Activated B cell treated with CpG ODN at 0.5 μM for 24 hours (primary cell): Measurements from ENCODE around the gene PTPN6. TPM values are rescaled to one million over a fixed set of nuclear protein-coding genes. Genes with fewer than 3 reads are reported as not detected.

ENCODE experiments used
- ATAC-seq: fragments of 200-7000 bp; cut with Tn5 transposase; one replicate; pipeline ENCODE4 v1.10.0; 2021; ENCODE audit warnings: low read depth, mild to moderate bottlenecking, moderate library complexity
- CTCF ChIA-PET: fragments of 350-600 bp; sonication (Branson Sonifier 250); formaldehyde crosslinking; loops from one replicate; lab custom pipeline; 2021; ENCODE audit warnings: antibody characterized with exemption; lab: Charles Lee
- POLR2A ChIA-PET: fragments of 350-600 bp; sonication (Branson Sonifier 250); formaldehyde crosslinking; loops from one replicate; lab custom pipeline; 2021; ENCODE audit warnings: antibody characterized with exemption; lab: Charles Lee
- DNase-seq: peaks from one replicate; pipeline ENCODE4 v3.0.0; 2022
- H3K27ac Mint-ChIP-seq: one replicate; pipeline ENCODE4 v1.8.0; 2020; ENCODE audit warnings: mixed read lengths
- H3K27me3 Mint-ChIP-seq: one replicate; pipeline ENCODE4 v1.8.0; 2021; ENCODE audit warnings: mixed read lengths
- H3K36me3 Mint-ChIP-seq: one replicate; pipeline ENCODE4 v1.8.0; 2021; ENCODE audit warnings: low read depth, mixed read lengths
- H3K4me1 Mint-ChIP-seq: one replicate; pipeline ENCODE4 v1.8.0; 2021; ENCODE audit warnings: mixed read lengths
- H3K4me3 Mint-ChIP-seq: one replicate; pipeline ENCODE4 v1.8.0; 2020; ENCODE audit warnings: mild to moderate bottlenecking, mixed read lengths
- H3K9me3 Mint-ChIP-seq: one replicate; pipeline ENCODE4 v1.8.0; 2020; ENCODE audit warnings: mixed read lengths
- CTCF ChIP-seq: fragments of 200-600 bp; IDR thresholded peaks from one replicate; pipeline ENCODE4 v1.8.0; 2022; ENCODE audit warnings: antibody characterized with exemption, mild to moderate bottlenecking
- intact Hi-C: fragments of 100-400 bp; cut with micrococcal nuclease; formaldehyde crosslinking; loops from one replicate; pipeline ENCODE4 v1.15.1; 2024
- total RNA-seq: library from RNA; stranded (reverse); gene quantifications from 2 replicates; pipeline ENCODE4 v1.2.3, GENCODE V29; 2022

The PTPN6 gene
- total RNA-seq, 1 donor from 2014 or later = 393 TPM

- Mint-ChIP-seq H3K4me1 (peaks cover 85% of the 10 kb centered on the region), H3K27ac (peak overlapping the region; percentile 96), H3K36me3 (peaks cover 77% of the 10 kb centered on the region), H3K9me3 (no peaks in the 10 kb centered on the region), H3K27me3 (no peaks in the 10 kb centered on the region), H3K4me3 (peak overlapping the region; percentile 99)
- no peak for ATAC-seq
- POLR2A ChIA-PET = interaction anchor here (17.0 to 24.6 kb wide), 2 partner anchors 4 to 12 kb away, joined by 1516 read pairs; partner anchors contain the start of genes C12orf57, PTPN6 and RNU7-1
- CTCF ChIA-PET = interaction anchor here (3.4 to 13.0 kb wide), 2 partner anchors 8 to 10 kb away, joined by 17 to 571 read pairs; partner anchors contain the start of genes C12orf57, PTPN6 and RNU7-1
- intact Hi-C loops = loop anchor here (1.0 to 10.0 kb wide), 3 partner anchors 8 to 530 kb away; partner anchors contain the start of gene LPAR5
- no peak for DNase-seq
- TF ChIP-seq CTCF = no peak
Measured at GRCh38 chr12:6954316-6955107, 3.4 kb downstream of the PTPN6 start.

GRCh38 chr12:6955108-6956020, 4.2 kb downstream of the PTPN6 start:
- Mint-ChIP-seq H3K9me3 (no peaks in the 10 kb centered on the region), H3K27ac (peak overlapping the region; percentile 96), H3K4me3 (peak overlapping the region; percentile 99), H3K4me1 (peaks cover 85% of the 10 kb centered on the region), H3K36me3 (peaks cover 80% of the 10 kb centered on the region), H3K27me3 (no peaks in the 10 kb centered on the region)
- DNase-seq (no peak), ATAC-seq (no peak)
- POLR2A ChIA-PET = interaction anchor here (2.1 to 24.6 kb wide), 3 partner anchors 3 to 13 kb away, joined by 9 to 1516 read pairs (median 1516); partner anchors contain the start of genes C12orf57, PTPN6 and RNU7-1
- intact Hi-C loops = loop anchor here (10.0 kb wide), 2 partner anchors 321 to 531 kb away; partner anchors contain the start of gene LPAR5
- CTCF ChIA-PET = interaction anchor here (3.4 to 13.0 kb wide), 2 partner anchors 9 kb away, joined by 17 to 571 read pairs; partner anchors contain the start of genes C12orf57, PTPN6 and RNU7-1
- TF ChIP-seq CTCF = no peak

- ChIA-PET CTCF (interaction anchor here (3.4 to 13.0 kb wide), 2 partner anchors 8 to 10 kb away, joined by 17 to 571 read pairs; partner anchors contain the start of genes C12orf57, PTPN6 and RNU7-1), POLR2A (interaction anchor here (1.7 to 17.0 kb wide), 3 partner anchors 8 to 83 kb away, joined by 6 to 1516 read pairs (median 9); partner anchors contain the start of genes C12orf57, PTPN6, RNU7-1 and SPSB2)
- no peak for ATAC-seq
- Mint-ChIP-seq H3K4me1 (peaks cover 86% of the 10 kb centered on the region), H3K27ac (peak overlapping the region; percentile 88), H3K27me3 (no peaks in the 10 kb centered on the region), H3K9me3 (no peaks in the 10 kb centered on the region), H3K36me3 (peaks cover 88% of the 10 kb centered on the region), H3K4me3 (peak overlapping the region; percentile 68)
- TF ChIP-seq CTCF = no peak
- intact Hi-C loops = loop anchor here (10.0 kb wide), 2 partner anchors 321 to 531 kb away; partner anchors contain the start of gene LPAR5
- DNase-seq = no peak
Measured at GRCh38 chr12:6956021-6956727, 5.0 kb downstream of the PTPN6 start.

GRCh38 chr12:6957151-6957701, 6.1 kb downstream of the PTPN6 start:
- DNase-seq = no peak
- no peak for ATAC-seq
- peak overlapping the region; percentile 98 for H3K27ac Mint-ChIP-seq
- H3K4me1 Mint-ChIP-seq = peaks cover 96% of the 10 kb centered on the region
- intact Hi-C loops = loop anchor here (10.0 kb wide), 2 partner anchors 322 to 532 kb away; partner anchors contain the start of gene LPAR5
- H3K27me3 Mint-ChIP-seq = no peaks in the 10 kb centered on the region
- POLR2A ChIA-PET = interaction anchor here (1.7 to 17.0 kb wide), 3 partner anchors 7 to 84 kb away, joined by 6 to 1516 read pairs (median 9); partner anchors contain the start of genes C12orf57, PTPN6, RNU7-1 and SPSB2
- CTCF ChIA-PET = interaction anchor here (3.4 to 13.0 kb wide), 2 partner anchors 7 to 11 kb away, joined by 17 to 571 read pairs; partner anchors contain the start of genes C12orf57, PTPN6 and RNU7-1
- TF ChIP-seq CTCF = no peak
- no peaks in the 10 kb centered on the region for H3K9me3 Mint-ChIP-seq
- H3K36me3 Mint-ChIP-seq = peaks cover 82% of the 10 kb centered on the region
- H3K4me3 Mint-ChIP-seq = peak overlapping the region; percentile 68
